Coronary artery (tissue), 2 donors: ENCODE measurements around the gene METTL22.

Experiments used
- DNase-seq: peaks from one replicate; pipeline ENCODE4 v3.0.0-alpha.2; 2017; ENCODE audit warnings: low spot score
- H3K27ac ChIP-seq, 2 donors: fragments of 200-600 bp; sonication (generic); one replicate each; pipeline ENCODE4 v1.5.1; 2016 to 2019
- H3K4me3 ChIP-seq: fragments of 200-600 bp; sonication (generic); 2 replicates; pipeline ENCODE4 v1.5.1; 2016; ENCODE audit warnings: mild to moderate bottlenecking, moderate library complexity
- CTCF ChIP-seq: fragments of 200-600 bp; sonication (generic); IDR thresholded peaks from one replicate; pipeline ENCODE4 v1.5.1; 2019; ENCODE audit warnings: antibody characterized with exemption

Gene METTL22

GRCh38 chr16:8665529-8665928 lies 44.0 kb downstream of the METTL22 start:
- TF ChIP-seq CTCF, result no peak
- DNase-seq, result no peak
- no peak overlapping the region for H3K27ac ChIP-seq
- no peak overlapping the region for H3K4me3 ChIP-seq

- no peak for DNase-seq
- H3K4me3 ChIP-seq, result no peak overlapping the region
- no peak for TF ChIP-seq CTCF
Observed at GRCh38 chr16:8667492-8667891, 46.0 kb downstream of the METTL22 start.

GRCh38 chr16:8668113-8668512 lies 46.6 kb downstream of the METTL22 start:
- Histone ChIP-seq H3K4me3 (no peak overlapping the region), H3K27ac (no peak overlapping the region)
- TF ChIP-seq CTCF, result no peak
- no peak for DNase-seq

More at GRCh38 chr16:8667492-8667891, 46.0 kb downstream of the METTL22 start:
- no peak overlapping the region for H3K27ac ChIP-seq

- TF ChIP-seq CTCF, result no peak
- no peak overlapping the region for H3K4me3 ChIP-seq
Observed at GRCh38 chr16:8669481-8669880, 48.0 kb downstream of the METTL22 start.

GRCh38 chr16:8670014-8670560 lies 48.6 kb downstream of the METTL22 start:
- TF ChIP-seq CTCF, result no peak
- DNase-seq, result no peak
- H3K27ac ChIP-seq, result no peak overlapping the region

More at GRCh38 chr16:8669481-8669880, 48.0 kb downstream of the METTL22 start:
- no peak overlapping the region for H3K27ac ChIP-seq
- no peak for DNase-seq

GRCh38 chr16:8673611-8674412 lies 52.3 kb downstream of the METTL22 start:
- no peak for TF ChIP-seq CTCF
- Histone ChIP-seq H3K4me3 (peak overlapping the region; percentile 75), H3K27ac (peak overlapping the region in 1 of 2 donors; percentile 20)
- no peak for DNase-seq

More at GRCh38 chr16:8670014-8670560, 48.6 kb downstream of the METTL22 start:
- H3K4me3 ChIP-seq, result no peak overlapping the region
